ENCODE data around the gene ZFP1.

The ZFP1 gene

DNA sequence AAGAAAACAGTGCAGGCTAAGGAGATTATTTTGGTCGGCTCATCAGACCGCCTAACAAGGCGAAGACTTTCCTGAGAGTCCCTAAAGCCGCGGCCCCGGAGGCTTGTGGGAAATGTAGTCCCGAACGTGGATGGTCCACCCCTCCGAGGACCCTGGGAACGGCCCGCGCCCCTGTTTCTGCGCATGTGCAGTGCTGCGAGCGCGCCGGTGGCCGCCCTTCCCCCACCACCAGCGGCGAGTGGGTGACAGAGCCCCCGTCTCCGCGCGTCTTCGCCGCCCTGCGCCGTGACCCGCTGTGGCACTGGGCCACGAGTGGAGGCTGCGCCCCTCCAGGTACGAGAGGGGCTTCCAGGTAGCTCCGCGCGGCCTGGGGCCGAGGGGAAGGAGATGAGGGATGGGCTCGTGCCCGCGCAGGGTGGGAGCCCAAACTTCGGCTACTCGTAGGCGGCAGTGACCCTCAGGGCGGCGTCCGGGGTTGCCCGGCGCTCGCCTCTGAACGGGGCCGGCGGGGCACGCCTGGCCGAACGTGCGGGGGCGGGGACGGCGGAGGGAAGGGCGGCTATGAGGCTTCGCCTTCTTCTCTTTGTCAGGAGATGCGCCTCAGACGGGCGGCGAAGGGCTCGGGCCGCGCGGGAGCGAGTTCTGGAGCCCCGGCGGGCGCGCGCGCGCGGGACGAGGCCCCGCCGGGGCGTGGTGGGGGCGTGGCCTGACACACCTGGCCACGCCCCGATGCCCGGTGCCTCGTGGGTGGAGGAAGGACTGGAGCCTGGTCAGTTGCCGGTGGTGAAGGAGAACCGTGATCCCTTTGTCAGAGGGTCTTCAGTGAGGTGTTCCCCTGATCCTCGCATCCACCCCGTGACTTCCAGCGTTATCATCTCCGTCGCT lies at the start of gene ZFP1:
ZFP1 (plus strand) TSS at position 214 of the 885 bp plus-strand sequence. CDS start 4,428 bp downstream, outside the sequence.
- DNase-seq, result peak; percentile 97

DNA sequence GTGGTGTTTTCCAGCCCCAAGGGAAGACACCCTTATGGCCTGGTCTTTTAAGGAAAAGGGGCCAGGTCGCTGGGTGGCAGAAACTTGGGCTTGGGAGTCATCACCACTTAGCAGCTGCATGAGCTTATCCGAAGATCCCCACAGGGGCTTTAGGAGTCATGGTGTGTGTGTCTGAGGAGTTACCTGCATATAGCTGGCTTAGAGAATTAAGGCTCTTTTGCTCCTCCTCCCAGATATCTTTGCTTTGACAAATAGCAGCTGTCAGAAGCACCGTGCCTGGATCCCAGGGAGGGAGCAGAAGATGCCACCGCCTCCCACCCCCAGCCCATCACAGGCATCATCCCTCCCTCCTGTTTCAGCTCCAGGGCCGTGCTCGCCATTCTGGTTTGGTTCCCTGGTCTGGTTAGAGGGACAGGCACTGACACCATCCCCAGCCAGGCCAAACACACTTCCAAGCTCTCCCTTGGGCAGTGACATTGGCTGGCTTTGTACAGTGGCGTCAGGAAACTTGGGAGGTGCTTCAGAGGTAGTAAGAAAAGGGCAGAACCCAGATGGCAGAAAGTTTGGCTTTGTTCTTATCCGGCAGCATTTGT lies 49.2 kb upstream of the ZFP1 start:
- no peak for DNase-seq

DNA sequence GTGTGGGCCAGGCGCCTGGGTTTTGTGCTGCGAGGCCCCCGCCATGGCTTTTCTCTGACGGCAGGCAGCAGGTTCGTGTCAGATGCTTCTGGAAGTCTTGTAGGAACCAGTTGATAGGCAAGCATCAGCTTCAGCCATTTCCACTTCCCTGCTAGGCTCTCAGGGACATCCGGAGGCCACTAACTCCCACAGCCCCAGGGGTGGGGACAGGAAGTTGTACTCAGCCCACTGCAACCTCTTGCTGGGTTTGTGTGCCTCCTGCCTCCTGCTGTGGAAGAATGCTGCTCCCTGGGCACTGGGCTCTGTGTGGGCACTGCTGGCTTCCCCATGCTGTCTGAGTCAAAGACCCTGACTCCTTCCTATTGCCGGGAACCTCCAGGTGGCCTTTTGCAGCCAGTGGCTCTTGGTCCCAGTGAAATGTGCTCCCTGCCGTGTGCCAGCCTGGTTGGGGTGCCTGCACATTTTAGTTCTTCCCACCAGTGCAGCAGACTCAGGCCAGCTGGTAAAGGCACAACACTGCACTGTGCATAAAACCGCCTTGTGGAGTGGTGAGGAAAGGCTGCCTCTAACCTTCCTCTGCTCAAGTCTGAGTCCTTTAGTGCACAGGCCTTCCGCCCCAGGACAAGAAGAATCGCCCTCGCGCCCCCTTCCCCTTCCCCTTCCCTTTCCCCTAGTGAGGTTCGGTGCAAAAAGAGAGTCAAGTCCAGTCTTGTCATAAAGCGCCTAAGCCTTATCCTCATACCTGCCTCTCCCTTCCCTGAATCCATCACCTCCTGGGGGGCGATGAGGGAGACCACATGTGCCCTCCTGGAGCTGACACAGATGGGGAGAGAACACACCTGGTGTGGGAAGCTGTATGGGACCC lies 48.4 kb upstream of the ZFP1 start:
- DNase-seq, result peak; percentile 55

DNA sequence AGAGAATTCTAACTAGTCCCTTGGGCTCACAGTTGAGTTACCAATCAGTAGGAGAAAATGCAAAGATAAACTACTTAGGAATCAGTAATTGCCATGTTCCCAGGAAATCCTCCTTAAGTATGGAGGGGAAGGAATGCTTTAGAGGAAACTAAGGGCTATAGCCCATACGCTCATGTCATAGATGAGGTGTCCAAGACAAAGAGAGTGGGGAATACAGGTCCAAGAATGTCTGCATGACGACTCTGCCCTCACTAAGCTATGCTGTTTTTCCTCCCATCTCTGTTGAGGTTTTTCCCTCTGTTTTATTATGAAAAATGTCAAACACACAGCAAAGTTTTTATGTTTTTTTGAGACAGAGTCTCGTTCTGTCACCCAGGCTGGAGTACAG lies 47.7 kb upstream of the ZFP1 start:
- DNase-seq, result no peak

DNA sequence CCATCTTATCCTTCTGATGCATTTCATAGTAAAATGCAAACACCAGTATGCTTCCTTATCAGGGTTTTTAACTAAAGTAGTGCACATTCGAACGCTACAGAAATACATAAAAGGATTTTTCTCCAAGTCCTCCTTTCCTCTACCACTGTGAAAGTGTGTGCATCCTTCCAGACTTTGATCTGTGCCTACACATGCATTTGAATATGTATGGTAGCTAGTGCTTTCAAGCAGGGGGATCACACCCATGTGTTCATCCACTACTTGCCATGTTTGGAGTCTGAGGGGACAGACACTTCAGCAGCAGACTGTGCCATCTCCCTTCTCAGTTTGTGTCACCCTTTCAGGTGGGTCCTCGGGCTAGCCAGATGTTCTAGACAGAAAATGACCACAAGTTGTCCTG lies 46.7 kb upstream of the ZFP1 start:
- DNase-seq, result no peak

DNA sequence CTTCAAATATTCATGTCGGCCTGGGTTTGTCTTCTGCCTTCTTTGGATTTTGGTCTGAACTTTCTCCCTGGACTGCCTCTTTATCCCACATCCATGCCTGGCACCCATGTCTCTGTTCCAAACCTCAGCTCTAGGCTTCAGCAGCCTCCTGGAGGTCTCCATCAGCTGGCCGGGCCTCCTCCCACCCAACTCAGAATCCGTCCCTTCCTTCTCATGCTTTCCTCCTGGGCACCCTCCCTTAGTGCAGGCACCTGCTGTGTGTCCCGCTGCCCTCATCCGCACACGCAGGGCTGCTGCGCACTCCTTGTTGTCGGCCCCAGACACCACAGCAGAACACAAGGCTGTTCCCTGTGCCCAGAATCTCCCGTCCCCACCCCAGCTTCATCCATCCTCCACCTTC lies 45.7 kb upstream of the ZFP1 start:
- no peak for DNase-seq

DNA sequence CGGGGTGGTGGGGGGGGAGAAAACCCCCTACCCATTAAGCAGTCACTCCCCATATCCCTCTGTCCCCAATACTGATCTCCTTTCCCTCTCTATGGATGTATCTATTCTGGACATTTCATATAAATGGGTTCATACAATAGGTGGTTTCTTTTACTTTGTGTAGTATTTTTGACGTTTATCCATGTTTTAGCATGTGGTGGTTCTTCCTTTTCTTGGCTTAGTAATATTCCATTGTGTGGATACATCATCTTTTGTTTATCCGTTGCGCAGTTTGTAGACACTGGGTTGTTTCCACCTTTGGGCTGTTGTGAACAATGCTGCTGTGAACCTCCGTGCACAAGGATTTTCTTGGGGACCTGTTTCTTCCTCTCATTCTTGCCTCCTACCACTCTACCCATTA lies 44.3 kb upstream of the ZFP1 start:
- DNase-seq, result no peak

DNA sequence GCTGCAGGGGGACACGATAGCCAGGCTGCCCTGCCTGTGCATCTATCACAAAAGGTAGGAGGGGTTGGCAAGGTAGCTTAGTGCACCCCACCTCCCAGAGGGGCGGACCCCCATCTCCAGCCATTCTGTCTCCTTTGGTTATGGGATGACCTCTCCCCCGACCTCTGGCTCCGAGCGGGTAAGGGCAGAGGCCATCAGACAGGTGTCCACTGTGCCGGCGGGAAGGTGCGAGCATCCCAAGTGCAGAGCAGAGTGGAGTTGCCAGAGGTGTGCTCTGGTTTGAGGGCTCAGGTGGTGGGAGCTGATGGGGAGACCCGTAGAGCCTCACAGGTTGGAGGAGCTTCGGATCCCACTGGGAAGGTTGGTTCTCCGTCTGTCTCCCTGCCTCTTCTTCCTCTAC lies 43.5 kb upstream of the ZFP1 start:
- DNase-seq, result no peak

DNA sequence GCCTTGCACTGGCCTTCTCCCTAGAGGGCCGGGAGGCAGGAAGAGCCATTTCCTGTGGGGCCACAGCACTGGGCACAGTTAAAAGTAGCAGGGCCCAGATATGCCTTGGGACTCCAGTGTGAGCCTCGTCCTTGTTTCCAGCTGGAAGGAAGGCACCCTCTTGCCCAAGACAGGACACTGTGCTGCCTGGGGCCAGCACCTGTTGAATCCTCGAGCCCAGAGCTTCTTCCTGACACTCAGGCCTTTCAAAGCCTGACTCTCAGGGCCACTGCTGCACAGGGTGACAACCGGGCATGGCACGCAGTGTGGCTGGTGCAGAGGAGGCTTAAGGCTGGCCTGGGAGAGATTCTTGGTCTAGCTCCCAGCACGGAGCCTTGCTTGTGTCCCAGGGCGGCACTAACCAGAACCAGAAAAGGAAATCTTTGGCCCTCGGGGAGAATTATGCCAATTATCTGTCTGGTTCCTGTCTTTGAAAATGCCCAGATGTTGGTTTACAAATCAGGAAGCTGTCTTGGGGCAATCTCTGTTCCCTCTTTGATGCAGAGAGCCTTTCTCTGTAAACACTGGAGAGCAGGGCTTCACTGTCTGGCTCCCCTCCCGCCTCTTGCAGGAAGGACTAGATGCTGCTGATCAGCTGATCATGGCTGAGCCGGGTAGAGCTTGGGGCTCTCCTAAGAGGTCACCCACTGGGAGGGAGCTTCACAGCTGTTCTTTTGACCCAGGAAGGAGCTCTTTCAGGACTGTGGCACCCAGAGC lies 42.8 kb upstream of the ZFP1 start:
- no peak for DNase-seq

DNA sequence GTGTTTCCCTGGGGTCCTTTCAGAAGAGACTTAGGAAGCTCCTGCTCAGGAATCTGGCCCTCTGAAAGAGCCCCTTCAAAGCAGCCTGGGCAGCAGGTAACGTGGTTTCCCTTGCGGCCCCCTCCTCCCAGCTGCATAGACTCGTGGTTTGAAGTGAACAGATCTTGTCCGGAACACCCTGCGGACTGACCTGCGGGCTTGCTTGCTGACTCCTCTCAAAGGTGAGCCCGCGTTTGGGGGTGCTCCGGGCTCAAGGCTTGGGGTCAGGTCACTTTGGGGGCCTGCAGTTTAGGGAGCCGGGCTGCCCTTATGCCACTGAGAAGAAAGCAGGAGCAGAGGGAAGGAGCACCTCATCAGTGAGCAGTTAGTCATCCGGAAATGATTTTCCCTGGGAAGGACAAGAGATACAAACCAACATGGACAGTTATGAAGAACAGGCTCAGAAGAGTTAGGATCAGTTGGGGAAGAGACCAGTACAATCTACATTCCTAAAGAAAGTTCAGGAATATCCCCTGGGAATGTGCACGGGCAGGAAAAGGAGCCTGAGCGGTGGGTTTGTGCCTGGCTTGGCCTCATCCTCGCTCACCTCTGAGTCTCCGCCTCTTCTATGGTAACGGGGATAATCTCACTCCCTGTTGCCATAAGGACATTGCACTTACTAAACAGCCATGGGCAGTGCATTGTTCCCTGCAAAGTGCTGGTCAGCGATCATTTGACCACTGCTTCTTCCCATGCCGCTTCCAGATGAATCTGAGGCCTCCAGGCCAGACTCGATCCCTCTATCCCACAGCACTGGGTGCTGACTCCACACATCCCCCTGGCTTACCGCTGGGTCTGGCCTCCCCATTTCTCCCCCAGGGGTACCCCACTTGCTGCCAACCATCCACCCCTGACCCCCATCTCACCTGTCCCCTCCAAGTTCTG lies 41.7 kb upstream of the ZFP1 start:
- DNase-seq, result no peak

DNA sequence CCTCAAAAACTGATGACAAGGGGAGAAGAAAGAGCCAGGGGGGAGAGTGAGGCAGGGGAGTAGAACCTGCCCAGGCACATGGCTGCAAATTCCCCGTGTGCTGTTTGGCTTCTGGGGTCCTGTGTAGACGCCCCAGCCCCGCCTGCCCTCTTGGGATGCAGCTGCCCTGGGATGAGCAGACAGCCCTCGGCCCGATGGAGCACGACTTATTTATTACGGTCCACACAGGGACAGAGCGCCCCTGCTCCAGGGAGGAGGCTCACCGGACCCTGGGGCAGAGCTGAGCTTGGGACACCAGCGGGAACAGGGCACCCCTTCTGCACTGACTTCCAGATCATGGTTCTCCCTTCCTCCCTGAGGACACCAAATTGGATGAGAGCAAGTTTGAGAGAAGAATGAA lies 40.8 kb upstream of the ZFP1 start:
- DNase-seq, result no peak

DNA sequence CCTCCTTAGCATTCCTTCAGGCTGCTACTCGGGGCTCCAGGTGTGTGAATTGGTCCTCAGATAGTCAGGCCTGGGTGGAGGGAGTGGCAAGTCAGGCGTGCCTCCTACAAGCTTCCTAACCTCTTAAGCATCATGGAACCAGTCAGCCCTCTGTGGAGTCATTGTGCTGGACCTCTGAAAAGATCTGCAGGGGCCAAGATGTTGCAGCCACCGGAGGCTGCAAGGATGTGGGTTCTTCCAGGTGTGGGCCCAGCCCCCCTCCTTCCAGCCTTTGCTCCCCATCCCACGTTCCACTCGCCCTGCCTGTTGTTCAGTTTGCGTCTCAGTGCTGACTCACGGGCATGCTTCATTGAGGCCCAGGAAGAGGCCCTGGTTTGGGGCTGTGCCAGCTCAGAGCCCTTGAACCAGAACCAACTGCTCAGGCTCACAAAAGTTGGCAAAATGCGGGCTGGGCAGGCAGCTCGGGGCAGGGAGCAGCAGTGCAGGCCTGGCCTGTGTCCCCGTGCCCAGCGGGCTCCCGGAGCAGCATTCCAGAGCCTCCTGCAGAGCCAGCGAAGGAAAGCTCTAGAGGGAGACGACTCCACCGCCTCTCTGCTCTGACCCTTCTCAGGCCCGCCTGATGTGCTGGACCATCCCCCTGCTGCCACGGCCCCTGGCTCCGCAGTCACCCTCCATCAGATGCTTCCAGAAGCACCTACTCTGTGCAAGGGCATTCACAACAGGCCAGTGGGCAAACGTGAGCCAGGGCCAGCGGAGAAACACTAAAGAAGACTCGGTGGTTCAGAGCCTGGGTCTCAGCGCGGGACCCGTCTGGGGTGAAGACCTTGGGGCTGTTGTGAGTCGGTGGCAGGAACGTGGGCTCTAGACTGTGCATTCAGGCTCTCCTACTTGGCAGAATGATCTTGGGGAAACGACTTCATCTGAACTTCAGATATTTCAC lies 39.3 kb upstream of the ZFP1 start:
- peak; percentile 90 for DNase-seq

DNA sequence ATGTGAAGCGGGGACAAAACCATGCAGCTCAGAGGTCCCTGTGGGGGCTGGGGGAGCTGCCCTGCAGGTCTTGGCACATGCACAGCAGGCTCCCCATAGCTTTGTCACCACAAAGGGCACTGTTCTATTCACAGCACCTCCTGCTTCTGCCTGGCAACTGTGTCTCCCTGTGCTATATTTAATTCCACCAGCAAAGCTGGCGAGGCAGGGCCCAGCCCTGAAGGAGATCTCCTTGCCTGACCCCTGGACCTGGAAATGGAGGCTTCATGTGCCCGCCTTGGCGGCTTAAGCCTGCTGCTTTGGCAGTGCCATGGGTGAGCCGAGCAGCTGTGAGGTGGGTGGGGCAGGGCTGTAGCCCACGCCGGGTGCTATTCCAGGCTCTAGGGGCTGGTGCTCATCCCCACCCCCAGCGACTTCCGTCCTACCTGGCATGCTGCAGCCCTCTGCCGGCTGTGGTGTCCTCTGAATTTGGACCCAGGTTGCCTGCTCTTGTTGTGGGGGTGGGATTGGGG lies 38.5 kb upstream of the ZFP1 start:
- no peak for DNase-seq

DNA sequence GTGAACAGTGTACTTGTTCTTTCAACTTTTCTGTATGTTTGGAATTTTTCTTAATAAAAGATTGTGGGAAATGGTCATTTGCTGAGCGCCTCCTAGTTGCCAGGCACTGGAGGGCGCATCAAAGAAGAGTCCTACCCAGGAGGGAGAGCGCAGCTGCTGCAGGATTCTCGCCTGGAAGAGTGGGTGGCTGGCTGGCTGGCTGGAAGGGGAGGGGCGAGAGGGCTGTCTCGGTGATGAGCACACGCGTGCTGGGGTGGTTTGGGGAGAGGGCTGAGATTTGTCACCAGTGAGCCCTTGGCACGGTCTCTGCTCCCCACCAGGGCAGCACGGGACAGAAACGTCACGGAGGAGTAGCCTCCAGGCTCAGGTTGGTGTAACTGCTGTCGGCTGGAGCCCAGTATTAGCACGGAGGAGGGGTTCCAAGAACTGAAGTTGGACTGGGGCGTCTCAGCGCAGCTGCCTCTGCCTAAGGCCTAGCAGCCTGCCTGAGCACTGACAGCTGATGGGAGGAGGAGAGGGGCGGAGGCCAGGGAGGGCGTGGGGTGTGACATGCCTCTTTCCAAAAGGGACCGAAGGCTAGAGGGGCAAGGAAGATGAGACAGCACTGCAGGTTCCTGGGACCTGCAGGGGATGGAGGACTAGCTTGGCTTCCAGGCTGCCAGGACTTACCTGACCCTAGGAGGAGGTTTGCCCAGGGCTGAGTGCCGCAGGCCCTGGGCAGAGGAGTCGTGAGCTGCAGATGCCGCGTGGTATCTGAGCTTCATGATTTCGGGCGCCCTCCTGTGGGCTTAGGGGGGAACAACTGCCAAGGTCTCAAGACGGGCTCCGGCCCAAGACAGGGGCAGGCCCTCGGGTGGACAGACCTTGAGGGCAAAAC lies 37.4 kb upstream of the ZFP1 start:
- peak; percentile 89 for DNase-seq

DNA sequence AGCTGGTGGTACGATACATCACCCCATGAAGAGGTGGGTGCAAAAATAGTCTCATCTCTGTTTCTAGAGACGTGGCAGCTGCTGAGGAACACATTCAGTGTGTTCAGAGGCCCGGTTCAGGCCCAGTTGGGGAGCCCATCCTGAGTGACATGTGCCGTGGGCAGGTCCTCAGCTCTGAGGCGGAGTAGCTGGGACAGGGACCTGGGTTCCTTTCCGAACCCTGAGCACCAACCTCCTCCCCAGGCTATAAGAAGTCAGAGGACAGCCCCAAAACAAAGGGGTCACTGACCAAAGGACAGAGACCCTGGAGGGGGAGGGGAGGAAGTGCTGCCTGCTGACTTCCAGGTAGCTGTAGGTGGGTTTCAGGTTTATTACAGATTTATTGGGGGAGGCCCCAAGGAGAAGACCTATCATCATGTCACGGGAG lies 36.8 kb upstream of the ZFP1 start:
- no peak for DNase-seq

DNA sequence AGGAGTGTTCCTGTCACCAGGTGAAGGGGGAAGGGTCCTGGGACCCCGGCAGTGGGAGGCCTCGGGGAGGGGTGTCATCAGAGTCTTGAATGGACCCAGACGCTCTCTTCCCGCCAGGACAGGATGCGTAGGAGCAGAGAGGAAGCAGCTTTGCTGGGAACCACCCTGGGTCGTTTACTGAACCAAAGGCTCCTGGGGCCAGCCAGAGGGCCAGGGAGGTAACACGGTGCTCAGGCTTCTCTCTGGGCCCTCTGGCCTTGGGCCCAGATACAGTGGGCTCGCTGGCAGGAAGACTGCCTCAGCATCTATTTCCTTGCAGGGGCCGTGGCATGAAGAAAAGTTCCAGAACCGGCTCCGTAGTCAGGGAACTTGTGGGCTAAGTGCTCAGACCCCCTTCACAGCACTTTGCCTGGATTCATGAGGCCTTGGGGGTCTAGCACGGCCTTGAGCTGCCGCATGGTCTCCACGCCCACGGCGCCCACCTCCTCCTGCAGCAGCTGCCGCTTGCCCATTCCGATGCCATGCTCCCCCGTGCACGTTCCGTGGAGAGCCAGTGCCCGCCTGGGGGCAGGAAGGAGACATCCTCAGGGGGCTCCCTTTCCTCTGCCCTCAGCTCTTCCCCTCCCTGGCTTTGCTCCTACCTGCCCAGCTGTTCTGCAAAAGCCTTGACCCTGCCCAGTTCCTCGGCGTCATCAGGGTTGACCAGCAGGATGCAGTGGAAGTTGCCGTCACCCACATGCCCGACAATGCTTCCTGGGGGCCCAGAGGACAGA lies 36.2 kb upstream of the ZFP1 start:
- no peak for DNase-seq

DNA sequence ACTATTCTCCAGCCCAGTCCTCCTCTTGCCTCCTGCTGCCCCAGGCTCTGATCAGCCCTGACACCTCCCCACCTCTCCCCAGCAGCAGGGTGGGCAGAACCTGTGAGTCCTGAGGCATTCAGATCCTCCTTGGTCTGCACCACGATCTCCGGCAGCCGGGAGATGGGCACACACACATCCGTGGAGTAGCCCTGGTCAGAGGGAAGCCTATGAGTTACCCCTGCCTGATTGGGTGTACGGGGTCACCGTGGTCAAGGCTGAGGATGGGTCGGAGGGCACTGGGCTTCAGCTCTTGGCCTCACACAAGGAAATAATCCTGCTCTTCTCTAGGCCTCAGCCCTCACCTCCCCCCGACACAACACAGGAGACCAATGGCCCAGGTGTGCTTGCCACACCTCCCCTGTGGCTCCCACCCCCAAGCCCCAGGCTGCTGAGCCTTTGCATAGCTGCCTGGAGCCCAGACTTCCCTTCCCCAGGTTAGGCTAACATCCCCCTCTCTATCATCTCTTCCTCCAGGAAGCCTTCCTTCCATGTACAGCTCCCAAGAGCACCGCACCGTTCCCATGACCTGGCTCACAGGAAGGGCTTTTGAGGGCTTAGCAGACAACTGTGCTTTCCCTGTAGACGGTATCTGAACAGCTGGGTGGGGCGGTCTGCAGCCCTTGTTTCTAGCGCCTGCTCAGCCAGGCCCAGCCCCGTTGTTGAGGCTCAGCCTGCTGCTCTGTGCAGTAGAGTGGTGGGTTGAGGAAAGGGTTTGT lies 35.4 kb upstream of the ZFP1 start:
- no peak for DNase-seq
